ES-I3 (cell line): ENCODE results near the gene SLC12A2.

Experiments
- H3K36me3 ChIP-seq: 2 replicates; pipeline ENCODE4 v1.6.1; 2013; ENCODE audit warnings: mild to moderate bottlenecking, low read length, control low read depth, moderate library complexity; ENCODE audit not compliant: insufficient read depth
- H3K4me1 ChIP-seq: 2 replicates; pipeline ENCODE4 v1.6.1; 2013; ENCODE audit warnings: mild to moderate bottlenecking, control low read depth, low read length; ENCODE audit not compliant: insufficient read depth
- H3K9ac ChIP-seq: 2 replicates; pipeline ENCODE4 v1.6.1; 2013; ENCODE audit warnings: low read depth, mild to moderate bottlenecking, low read length, moderate library complexity
- H3K9me3 ChIP-seq: 2 replicates; pipeline ENCODE4 v1.6.1; 2013; ENCODE audit warnings: mild to moderate bottlenecking, low read length, moderate library complexity; ENCODE audit not compliant: control insufficient read depth, insufficient read depth

Gene SLC12A2

GRCh38 chr5:128163991-128164390, 80.4 kb downstream of the SLC12A2 start:
- Histone ChIP-seq H3K36me3 (no peaks in the 10 kb centered on the region), H3K9ac (no peak overlapping the region), H3K4me1 (no peaks in the 10 kb centered on the region), H3K9me3 (no peaks in the 10 kb centered on the region)

- no peak overlapping the region for H3K9ac ChIP-seq
- no peaks in the 10 kb centered on the region for H3K9me3 ChIP-seq
- no peaks in the 10 kb centered on the region for H3K4me1 ChIP-seq
- H3K36me3 ChIP-seq = no peaks in the 10 kb centered on the region
These were observed 85.9 kb downstream of the SLC12A2 start for GRCh38 chr5:128169401-128170017.

GRCh38 chr5:128172102-128172501, 88.5 kb downstream of the SLC12A2 start:
- H3K9me3 ChIP-seq = no peaks in the 10 kb centered on the region
- H3K36me3 ChIP-seq = no peaks in the 10 kb centered on the region
- H3K9ac ChIP-seq = no peak overlapping the region
- no peaks in the 10 kb centered on the region for H3K4me1 ChIP-seq

GRCh38 chr5:128174951-128175350, 91.4 kb downstream of the SLC12A2 start:
- H3K36me3 ChIP-seq = no peaks in the 10 kb centered on the region
- no peaks in the 10 kb centered on the region for H3K4me1 ChIP-seq
- no peak overlapping the region for H3K9ac ChIP-seq
- no peaks in the 10 kb centered on the region for H3K9me3 ChIP-seq

- Histone ChIP-seq H3K4me1 (no peaks in the 10 kb centered on the region), H3K9me3 (no peaks in the 10 kb centered on the region), H3K36me3 (no peaks in the 10 kb centered on the region), H3K9ac (no peak overlapping the region)
These were observed 108.8 kb downstream of the SLC12A2 start for GRCh38 chr5:128192368-128192767.

GRCh38 chr5:128193665-128194390, 110.3 kb downstream of the SLC12A2 start:
- no peaks in the 10 kb centered on the region for H3K4me1 ChIP-seq
- no peaks in the 10 kb centered on the region for H3K36me3 ChIP-seq
- H3K9ac ChIP-seq = no peak overlapping the region
- no peaks in the 10 kb centered on the region for H3K9me3 ChIP-seq

- no peak overlapping the region for H3K9ac ChIP-seq
- no peaks in the 10 kb centered on the region for H3K36me3 ChIP-seq
- H3K9me3 ChIP-seq = no peaks in the 10 kb centered on the region
- no peaks in the 10 kb centered on the region for H3K4me1 ChIP-seq
These were observed 111.8 kb downstream of the SLC12A2 start for GRCh38 chr5:128195316-128195715.

GRCh38 chr5:128196080-128196479, 112.5 kb downstream of the SLC12A2 start:
- Histone ChIP-seq H3K4me1 (peaks cover 3% of the 10 kb centered on the region; the same call in 1 of the 2 replicates), H3K36me3 (no peaks in the 10 kb centered on the region), H3K9me3 (no peaks in the 10 kb centered on the region), H3K9ac (no peak overlapping the region)

GRCh38 chr5:128196791-128197190, 113.2 kb downstream of the SLC12A2 start:
- Histone ChIP-seq H3K36me3 (no peaks in the 10 kb centered on the region), H3K9me3 (no peaks in the 10 kb centered on the region), H3K9ac (no peak overlapping the region), H3K4me1 (peaks cover 3% of the 10 kb centered on the region; the same call in 1 of the 2 replicates)

GRCh38 chr5:128197896-128198522, 114.4 kb downstream of the SLC12A2 start:
- no peak overlapping the region for H3K9ac ChIP-seq
- H3K9me3 ChIP-seq = no peaks in the 10 kb centered on the region

GRCh38 chr5:128199104-128199503, 115.5 kb downstream of the SLC12A2 start:
- Histone ChIP-seq H3K36me3 (no peaks in the 10 kb centered on the region), H3K9ac (no peak overlapping the region), H3K4me1 (peaks cover 3% of the 10 kb centered on the region; the same call in 1 of the 2 replicates), H3K9me3 (no peaks in the 10 kb centered on the region)

More at GRCh38 chr5:128197896-128198522, 114.4 kb downstream of the SLC12A2 start:
- Histone ChIP-seq H3K4me1 (peaks cover 3% of the 10 kb centered on the region; the same call in 1 of the 2 replicates), H3K36me3 (no peaks in the 10 kb centered on the region)

- Histone ChIP-seq H3K4me1 (peaks cover 3% of the 10 kb centered on the region; the same call in 1 of the 2 replicates), H3K9ac (no peak overlapping the region), H3K9me3 (no peaks in the 10 kb centered on the region), H3K36me3 (no peaks in the 10 kb centered on the region)
These were observed 116.0 kb downstream of the SLC12A2 start for GRCh38 chr5:128199611-128200010.

GRCh38 chr5:128201065-128201926, 117.7 kb downstream of the SLC12A2 start:
- peaks cover 3% of the 10 kb centered on the region; the same call in 1 of the 2 replicates for H3K4me1 ChIP-seq
- H3K36me3 ChIP-seq = no peaks in the 10 kb centered on the region
- H3K9ac ChIP-seq = no peak overlapping the region; the same call in 1 of the 2 replicates
- H3K9me3 ChIP-seq = no peaks in the 10 kb centered on the region

- H3K9me3 ChIP-seq = no peaks in the 10 kb centered on the region
- no peak overlapping the region for H3K9ac ChIP-seq
- peaks cover 3% of the 10 kb centered on the region; the same call in 1 of the 2 replicates for H3K4me1 ChIP-seq
- no peaks in the 10 kb centered on the region for H3K36me3 ChIP-seq
These were observed 118.8 kb downstream of the SLC12A2 start for GRCh38 chr5:128202320-128202719.
